Measurements from ENCODE around the gene HOMEZ.
A peak's percentile ranks its signal among the peaks of the same experiment; 100 is the strongest.
"Not testable (repeated sequence)": the region's sequence is repeated elsewhere in the genome, so short reads cannot be mapped to it uniquely, and the experiment has no call there.

HOMEZ gene, protein sequence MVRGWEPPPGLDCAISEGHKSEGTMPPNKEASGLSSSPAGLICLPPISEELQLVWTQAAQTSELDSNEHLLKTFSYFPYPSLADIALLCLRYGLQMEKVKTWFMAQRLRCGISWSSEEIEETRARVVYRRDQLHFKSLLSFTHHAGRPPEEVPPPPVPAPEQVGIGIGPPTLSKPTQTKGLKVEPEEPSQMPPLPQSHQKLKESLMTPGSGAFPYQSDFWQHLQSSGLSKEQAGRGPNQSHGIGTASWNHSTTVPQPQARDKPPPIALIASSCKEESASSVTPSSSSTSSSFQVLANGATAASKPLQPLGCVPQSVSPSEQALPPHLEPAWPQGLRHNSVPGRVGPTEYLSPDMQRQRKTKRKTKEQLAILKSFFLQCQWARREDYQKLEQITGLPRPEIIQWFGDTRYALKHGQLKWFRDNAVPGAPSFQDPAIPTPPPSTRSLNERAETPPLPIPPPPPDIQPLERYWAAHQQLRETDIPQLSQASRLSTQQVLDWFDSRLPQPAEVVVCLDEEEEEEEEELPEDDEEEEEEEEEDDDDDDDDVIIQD

DNA sequence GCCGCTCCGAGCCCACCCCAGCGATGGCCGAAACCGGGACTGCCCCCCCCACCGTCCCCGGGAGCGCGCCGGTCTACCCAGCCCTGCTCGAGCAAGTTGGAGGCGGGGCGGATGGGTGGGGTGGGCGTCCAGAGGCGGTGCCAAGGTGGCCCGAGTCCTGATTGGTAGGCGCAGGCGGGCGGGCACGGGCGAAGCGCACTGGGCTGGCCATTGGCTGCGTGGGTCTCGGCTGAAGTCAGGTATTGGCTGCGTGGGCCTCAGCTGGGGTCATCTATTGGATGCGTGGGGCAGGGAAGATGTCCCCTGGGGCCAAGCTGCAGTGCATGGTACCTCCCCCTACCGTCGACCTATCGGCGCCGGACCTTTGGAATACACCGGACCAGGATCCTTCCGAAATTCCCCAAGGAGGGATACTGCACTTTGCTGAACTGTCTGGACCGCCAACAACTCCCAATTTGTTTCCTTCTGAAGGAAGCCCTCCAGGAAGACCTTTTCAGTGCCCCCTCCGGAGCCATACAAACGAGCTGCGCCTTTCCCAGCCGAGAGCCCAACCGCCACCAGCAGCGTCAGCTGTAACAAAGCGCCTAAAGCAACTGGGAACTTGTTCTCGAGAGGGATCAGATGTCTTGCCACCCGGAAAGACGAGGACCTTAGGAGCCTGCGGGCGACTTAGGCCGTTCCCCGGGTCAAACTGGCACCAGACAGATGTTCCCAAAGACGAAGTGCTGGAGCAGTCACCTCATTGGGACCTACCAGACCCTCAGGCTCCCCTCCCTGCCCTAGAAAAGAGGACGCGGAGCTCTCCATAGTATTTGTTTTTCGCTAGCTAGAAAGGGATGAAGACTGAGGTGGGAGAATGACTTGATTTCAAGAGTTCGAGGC lies at the start of gene HOMEZ:
Gene HOMEZ, minus strand, starts transcription at position 113 of the 882 bp plus-strand sequence. CDS start 180 bp downstream, outside the sequence.
- peak; percentile 96 for DNase-seq

DNA sequence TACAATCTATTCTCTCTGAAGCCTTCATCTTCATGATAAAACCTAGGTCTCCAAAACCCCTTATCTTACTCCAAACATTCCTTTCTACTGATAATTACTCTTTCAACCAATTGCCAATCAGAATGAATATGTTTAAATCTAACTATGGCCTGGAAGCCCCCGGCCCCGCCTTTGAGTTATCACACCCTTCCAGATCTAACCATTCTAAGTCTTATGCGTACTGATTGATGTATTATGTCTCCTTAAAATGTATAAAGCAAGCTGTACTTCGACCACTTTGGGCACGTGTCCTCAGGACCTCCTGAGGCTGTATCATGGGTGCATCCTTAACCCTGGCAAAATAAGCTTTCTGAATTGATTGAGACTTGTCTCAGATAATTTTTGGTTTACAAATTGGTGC lies 49.7 kb upstream of the HOMEZ start:
- DNase-seq = no peak

DNA sequence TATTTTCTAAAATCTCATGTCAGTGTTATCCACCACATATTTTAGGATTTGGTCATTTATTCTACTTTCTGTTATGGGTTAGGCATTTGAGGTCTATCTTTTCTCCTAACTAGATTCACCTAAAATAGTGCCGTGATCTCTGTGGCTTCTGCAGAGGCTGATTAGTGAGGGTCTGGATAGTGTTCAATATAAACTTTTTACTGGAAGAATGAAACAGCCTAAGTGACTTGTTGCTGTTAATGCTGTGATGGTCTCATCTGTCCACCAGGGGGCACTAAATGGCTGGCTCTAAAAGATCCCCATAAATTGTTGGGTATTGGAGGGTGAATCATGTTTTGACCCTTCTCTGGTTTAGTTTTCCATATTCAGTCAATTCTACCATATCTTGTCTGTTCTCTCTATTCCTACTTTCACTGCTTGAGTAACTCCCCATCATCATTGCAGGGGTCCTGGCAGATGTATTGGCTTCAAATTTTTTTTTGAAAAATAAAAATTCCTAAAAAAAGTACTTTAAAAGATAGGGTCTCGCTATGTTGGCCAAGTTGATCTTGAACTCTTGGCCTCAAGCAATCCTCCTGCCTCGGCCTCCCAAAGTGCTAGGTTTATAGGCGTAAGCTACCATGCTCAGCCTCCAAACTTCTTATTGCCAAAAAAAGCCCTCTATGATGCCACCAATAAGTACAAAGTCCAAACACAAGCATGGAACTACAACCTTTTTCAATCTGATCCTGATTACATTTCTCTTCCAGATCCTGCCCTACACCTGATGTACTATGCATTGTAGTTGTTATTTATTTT lies 42.2 kb upstream of the HOMEZ start:
- peak; percentile 73 for DNase-seq

DNA sequence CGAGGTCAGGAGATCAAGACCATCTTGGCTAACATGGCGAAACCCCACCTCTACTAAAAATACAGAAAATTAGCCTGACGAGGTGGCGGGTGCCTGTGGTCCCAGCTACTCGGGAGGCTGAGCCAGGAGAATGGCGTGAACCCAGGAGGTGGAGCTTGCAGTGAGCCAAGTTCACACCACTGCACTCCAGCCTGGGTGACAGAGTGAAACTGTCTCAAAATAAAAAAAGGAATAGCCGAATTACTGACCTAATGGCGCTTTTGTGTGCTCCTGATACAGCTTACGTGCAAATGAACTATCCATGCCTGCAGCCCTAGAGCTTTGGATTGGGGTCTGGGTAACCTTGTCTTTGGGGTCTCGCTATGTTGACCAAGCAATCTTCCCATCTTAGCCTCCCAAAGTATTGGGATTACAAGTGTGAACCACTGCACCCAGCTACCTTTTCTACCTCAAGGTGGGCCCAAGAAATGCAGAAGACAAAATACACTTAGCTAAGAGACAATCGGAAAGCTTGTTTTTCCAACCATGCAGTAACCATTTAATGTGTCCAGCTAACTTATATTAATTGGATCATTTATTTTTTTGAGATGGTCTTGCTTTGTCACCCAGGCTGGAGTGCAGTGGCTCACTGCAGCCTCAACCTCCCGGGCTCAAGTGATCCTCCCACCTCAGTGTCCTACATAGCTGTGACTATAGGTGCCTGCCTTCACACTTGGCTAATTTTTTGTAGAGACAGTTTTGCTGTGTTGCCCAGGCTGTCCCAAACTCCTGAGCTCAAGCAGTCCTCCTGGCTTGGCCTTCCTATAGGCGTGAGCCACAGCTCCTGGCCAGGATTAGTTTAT lies 40.8 kb upstream of the HOMEZ start:
- DNase-seq = no peak

DNA sequence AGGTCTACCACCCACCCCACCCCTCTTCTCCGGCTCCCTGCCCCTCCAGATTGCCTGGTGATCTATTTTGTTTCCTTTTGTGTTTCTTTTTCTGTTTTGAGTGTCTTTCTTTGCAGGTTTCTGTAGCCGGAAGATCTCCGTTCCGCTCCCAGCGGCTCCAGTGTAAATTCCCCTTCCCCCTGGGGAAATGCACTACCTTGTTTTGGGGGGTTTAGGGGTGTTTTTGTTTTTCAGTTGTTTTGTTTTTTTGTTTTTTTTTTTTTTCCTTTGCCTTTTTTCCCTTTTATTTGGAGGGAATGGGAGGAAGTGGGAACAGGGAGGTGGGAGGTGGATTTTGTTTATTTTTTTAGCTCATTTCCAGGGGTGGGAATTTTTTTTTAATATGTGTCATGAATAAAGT lies 39.8 kb upstream of the HOMEZ start:
- not testable (repeated sequence) for DNase-seq

DNA sequence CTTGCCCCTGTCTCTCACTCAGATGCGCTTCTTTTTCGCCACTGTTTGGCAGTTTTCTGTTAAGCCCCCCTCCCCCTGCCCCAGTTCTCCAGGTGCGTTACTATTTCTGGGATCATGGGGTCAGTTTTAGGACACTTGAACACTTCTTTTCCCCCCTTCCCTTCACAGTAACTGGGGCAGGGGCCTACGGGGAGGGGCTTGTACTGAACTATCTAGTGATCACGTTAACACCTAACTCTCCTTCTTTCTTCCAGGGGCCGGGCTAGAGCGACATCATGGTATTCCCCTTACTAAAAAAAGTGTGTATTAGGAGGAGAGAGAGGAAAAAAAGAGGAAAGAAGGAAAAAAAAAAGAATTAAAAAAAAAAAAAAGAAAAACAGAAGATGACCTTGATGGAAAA lies 39.1 kb upstream of the HOMEZ start:
- DNase-seq = no peak

DNA sequence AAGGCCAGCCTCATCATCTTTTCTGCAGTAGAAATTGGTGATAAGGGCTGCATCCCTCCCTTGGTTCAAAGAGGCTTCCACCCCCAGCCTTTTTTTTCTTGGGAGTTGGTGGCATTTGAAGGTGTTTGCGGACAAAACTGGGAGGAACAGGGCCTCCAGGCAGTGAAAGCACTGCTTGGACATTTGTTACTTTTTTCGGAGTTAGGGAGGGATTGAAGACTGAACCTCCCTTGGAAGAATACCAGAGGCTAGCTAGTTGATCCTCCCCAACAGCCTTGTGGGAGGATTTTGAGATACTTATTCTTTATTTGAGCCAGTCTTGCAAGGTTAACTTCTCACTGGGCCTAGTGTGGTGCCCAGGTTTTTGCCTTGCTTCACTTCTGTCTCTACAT lies 38.5 kb upstream of the HOMEZ start:
- DNase-seq = no peak

DNA sequence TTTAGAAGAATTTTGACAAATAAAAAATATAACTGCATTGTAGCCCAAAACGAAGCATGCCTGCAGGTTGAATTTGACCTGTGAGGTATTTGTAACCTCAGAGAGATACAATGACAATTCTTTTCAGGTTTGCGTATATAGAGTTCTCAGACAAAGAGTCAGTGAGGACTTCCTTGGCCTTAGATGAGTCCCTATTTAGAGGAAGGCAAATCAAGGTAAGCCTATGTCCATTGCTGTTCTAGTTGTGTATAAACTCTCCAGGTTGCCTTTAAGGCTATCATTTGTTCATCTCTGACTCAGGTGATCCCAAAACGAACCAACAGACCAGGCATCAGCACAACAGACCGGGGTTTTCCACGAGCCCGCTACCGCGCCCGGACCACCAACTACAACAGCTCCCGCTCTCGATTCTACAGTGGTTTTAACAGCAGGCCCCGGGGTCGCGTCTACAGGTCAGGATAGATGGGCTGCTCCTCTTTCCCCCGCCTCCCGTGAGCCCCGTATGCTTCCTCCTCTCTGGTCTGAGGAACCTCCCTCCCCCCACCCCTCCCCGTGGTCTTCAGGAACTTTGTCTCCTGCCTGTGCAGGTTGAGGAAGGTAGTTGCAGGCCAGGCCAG lies 38.0 kb upstream of the HOMEZ start:
- DNase-seq = no peak

DNA sequence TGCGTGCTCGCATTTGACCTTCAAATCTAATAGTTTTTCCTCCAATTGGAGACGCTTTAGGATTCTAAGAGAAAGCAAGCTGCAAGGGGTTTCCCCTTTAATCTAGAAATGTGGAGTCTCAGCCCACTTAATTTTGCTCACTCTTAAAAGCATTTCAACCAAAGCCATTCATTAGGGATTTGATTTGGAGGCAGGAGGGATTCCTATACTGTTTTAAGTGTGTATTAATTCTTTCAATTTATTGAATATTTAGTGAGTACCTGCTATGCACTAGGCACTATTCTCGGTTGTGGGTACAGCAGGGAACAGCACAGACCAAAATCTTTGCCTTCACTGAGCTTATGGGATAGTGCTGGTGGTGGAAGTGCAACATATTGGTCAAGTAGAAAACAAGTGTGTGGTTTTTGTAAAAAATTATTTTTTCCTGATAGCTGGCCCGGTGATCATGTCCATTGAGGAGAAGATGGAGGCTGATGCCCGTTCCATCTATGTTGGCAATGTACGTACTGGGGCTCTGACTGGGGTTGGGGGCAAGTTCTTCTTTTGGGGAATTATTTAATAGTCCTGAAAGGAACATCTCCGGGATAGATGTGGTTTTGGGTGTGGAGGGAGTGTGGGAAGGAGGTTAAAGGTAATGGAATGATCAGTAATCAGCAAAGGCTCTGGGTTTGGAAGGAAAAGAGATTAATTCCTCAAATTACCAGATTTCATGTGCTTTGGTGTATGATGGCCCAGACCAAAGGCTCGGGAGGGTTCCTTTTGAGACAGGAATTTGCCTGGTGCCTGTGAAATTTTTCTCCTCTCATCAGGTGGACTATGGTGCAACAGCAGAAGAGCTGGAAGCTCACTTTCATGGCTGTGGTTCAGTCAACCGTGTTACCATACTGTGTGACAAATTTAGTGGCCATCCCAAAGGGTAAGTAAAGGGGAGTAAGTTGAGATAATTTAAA lies 36.9 kb upstream of the HOMEZ start:
- no peak for DNase-seq

DNA sequence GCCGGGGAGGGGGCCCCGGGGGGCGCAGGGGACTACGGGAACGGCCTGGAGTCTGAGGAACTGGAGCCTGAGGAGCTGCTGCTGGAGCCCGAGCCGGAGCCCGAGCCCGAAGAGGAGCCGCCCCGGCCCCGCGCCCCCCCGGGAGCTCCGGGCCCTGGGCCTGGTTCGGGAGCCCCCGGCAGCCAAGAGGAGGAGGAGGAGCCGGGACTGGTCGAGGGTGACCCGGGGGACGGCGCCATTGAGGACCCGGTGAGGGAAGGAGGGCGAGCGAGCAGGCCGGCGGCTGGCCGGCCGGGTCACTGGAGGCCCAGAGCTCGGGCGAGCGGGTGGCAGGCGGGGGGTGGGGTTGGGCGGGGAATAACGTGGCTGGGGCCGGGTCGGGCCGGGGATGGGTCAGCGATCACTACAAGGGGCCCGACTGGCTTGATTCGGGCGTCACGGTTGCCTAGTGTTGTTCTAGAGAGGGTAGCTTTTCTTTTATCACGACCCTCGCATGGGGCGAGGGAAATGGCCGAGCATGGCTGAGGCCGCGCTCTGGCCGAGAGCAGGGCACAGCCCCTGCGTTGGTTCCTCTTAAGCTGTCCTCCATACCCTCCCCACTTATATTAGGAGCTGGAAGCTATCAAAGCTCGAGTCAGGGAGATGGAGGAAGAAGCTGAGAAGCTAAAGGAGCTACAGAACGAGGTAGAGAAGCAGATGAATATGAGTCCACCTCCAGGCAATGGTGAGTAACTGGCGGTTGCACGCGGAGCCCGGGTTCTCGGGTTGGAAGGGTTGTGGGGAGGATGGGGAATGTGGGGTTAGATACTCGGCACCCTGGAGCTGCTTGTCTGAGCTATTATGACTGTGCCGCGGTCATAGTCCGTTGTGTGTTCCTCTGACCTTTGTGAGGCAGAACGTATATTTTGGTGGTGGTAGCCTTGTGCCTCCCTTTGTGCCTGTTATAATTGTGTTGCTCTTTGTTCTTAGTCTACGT lies 35.9 kb upstream of the HOMEZ start:
- no peak for DNase-seq

DNA sequence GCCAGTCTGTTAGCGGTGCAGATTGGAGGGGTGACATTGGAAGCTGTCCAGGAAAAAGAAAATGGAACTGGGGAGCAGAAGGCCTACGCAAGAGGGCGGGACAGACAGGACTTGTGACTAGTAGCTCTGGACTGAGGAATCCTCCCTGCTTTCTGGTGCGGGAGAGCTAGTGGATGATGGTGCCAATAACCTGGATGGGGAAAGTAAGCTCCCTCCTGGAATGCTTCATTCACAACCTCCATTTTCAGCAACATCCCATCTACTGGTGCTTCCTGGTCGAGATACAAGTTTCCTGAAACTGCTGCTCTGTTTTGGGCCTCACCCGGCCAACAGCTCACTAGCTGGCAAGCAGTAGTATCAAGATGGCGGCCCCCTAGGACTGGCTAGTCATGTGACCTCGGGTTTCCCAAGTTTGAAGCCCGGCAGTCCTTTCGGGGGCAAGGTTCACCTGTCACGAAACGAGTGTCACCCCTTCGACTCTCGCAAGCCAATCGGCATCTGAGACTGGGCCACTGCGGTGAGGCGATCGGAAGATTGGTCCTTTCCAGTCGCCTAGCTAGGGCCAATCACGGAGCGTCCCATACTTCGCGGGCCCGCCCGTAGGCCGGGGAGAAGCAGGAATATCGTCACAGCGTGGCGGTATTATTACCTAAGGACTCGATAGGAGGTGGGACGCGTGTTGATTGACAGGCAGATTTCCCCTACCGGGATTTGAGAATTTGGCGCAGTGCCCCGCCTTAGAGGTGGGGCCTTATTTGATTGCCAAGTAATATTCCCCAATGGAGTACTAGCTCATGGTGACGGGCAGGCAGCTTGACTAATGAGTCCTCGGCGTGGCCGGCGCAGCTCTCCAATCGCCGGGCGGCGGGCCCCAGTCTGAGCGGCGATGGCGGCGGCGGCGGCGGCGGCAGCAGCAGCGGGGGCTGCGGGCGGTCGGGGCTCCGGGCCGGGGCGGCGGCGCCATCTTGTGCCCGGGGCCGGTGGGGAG lies 34.9 kb upstream of the HOMEZ start, which contains the start of gene PABPN1:
Gene PABPN1, plus strand, starts transcription at position 874 of the 988 bp plus-strand sequence. Its CDS starts 13 bp downstream, at position 887.
- DNase-seq = peak; percentile 99

DNA sequence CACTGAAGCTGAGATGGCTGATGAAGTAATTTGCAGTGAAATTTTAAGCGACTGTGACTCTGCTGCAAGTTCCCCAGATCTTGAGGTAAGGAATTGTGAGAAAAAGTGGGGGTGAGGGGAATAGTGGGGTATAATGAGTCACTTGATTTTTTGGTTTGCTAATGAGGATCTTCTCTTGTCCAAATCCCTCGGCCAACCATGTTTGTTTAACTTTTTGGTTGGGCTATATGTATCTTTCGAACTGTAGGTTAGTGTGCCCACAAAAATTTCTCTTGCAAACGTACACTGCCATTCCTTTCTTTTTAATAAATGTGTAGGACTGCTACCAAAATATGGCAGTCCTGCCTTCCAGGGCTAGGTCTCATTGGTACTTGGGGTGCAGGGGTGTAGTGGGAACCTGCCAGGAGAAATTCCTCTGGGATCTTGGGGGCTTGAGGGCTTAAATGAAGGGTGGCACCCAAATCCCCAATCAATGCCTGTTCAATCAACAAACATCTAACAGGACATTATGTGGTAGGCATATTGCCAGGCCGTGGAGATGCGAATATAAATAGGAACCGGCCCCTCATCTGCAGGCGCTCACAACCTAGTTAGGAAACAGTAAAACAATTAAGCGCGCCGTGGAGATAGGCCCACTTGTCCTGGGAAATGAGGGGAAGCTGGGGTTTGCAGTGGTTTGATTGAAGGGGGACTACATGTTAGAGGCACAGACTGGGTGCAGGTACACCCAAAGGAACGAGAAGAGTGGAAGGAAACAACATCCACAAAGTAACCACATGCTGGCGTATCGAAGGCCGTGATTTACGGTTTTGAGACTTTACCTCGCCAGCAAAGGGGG lies 34.0 kb upstream of the HOMEZ start:
- DNase-seq = no peak

DNA sequence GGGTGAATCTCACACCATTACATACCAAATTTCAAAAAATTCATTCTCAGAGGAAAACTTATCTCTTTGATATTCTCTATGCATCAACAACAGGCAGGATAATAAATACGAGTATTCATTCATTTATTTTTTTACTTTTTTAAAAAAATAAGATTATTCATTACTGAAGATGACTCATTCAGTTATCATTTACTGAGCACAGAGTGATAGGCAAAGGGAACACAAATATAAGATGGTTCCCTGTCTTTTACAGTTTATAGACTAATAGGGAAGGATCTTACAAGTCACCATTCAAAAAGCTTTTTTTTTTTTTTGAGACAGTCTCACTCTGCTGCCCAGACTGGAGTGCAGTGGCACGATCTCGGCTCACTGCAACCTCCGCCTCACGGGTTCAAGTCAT lies 30.4 kb upstream of the HOMEZ start:
- DNase-seq = no peak

DNA sequence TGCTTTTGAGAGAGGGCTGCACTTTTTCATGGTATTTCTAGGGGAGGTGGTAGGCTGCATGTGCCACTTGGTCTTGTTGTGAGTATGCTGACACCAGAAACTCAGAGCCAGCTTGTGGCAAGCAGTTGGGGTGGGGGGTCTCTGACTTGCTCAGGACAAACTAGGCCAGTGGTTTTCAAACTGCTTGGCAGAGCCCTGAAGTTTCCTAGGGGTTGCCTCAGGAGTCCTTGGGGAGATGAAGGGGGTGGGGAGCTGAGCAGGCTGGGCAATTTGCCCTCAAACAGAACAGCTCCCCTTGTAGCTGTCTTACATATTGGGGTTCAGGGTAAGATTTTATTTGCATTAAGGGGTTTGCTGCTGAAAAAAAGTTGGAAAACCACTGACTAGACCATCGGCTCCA lies 24.6 kb upstream of the HOMEZ start:
- no peak for DNase-seq

DNA sequence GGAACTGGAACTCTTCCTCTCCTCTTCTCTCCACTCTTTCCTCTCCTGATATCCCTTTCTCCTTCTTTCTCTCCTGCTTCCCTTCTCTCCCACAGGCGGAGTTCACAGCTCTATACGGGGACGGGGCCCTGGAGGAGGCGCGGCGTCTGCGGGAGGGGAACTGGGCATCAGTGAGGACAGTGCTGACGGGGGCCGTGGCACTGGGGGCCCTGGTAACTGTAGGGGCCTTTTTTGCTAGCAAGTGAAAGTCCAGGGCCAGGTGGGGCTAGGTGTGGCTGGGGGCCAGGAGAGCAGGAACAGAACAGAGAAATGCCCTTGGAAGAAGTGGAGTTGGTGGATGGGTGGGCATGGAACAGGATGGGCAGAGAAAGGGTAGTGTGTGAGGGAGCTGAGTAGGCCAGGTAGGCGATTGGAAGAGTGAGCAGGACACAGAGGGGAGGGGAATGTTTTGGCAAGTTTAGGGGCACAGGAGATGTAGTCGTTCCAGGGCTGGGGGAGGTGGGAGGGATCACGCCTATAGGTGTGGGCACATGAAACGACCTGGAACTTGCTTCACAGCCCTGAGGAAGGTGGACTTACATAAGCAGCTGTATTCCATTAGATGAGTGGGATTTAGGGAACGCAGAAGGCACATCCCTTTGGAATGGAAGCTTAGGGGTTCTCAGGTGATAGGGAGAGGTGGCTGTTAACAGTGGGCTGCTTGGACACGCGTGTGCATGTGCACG lies 23.0 kb upstream of the HOMEZ start:
- DNase-seq = no peak

All from NCI-H510A treated with DMSO at 0.1 percent for 48 hours (cell line).